Fibroblast of skin of abdomen (primary cell): ENCODE measurements around the gene CACNA1C.

Experiments
- DNase-seq: peaks from one replicate; pipeline ENCODE4 v3.0.0-alpha.2; 2013

CACNA1C gene

DNA sequence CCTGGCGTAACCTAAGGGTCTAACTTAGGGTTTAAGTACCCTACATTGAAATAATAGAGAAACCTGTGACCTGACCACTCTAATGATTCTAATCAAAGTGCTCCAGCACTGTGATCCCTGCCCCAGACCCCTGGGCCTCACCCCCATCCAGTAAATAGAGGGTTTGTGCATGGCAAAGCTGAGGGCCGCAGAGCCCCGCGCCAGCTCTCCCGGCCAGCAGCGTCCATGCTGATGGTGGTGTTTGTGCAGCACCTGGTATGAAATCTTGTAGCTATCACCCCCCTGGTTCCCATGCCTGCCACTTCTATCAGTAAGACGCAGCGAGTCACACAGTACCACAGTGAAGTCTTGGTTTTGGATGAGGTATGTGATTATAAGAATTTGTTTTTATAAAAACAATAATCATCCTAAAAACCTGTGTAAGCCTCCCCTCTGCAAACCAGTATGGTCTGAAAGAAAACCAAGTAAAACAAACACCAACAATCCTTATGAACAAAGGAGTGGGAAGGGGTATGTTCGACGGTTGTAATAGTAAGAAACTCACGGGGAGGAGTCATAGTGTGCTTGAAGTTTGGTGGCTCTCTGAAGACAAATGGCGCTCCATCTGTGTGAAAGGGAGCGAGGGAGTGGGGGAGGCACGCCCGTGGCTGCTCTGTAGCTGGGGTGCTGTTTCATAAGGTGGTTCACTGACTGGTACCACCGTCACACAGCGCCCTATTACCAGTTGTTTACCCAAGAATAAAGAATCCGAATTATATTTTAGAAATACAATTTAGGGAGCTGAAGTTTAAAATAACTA is 156.2 kb downstream of the CACNA1C start:
- DNase-seq = no peak

DNA sequence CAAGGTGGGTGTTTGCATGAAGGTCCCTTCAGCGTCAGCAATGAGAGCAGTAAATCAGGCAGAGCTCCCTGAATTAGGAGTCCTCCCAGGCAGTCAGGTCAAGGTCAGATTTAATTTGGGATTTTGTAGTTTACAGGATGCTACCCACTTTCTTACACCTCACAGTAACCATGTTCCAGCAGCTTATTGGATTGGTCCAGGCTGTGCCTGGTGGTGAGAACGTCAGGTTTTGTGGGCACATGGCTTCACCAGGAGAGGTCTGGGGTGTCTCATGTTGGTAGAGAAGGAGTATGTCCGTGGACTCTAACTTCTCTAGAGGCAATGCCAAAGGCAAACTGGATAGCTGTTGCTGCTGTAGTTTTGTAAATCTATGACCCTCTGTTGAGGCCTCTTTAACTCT is 158.3 kb downstream of the CACNA1C start:
- DNase-seq = no peak

DNA sequence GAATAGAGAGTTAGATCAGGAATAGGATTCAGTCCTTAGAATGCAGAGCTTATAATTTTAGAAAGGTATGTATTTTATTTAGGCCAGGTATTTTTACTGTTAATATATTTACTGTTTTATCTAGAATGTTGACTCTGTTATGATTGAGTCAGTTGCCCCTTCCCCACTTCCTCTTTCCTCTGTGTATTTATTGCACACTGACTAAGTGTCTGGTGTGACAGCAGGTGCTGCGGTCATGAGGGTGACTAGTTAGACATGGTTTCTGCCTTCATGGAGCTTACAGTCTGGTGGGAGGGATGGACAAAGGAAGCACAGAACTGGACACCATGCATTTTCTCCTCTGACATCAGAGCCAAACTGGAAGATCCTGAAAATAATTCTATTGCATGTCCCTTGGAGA is 159.8 kb downstream of the CACNA1C start:
- DNase-seq = no peak

DNA sequence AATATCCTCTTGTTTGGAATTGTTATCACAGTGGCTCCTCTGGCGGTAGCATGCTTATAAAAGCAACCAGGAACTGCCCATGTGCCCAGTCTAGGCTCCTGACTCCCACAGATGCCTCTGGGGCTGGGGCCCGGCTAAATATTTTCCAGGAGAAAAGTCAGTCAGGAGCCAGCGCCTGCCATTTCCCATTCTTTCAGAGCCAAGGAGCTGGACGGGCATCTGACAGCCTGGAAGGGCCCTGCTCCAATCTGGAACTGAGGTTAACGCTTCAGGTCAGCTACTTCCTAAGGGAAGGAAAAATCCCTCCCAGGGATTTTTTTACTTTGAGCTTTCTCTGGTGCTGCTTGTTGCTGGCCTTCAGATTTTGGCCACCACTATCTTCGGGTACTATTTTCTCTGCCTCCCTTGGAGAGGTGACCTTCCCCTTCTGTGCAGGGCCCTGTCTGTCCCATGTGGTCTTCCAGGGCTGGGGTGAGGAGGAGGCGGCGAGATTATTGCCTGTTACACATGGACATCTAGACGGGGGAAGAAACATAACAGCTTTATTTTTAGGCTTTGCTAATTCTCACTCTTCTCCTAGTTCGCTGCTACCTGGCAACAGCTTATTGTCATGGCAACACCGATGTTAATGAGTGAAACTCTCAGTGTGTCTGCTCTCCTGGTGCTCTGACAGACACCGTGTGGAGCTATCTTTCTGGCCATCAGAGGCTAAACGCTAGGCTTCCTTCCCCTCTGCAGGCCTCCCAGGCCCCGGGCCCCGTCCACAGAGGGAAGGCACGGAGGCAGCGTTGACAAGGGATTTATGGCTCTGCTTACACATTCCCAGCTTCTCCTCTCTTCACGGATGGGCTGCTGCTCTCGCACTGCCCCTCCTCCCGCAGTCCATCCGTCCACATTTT is 160.4 kb downstream of the CACNA1C start:
- peak; percentile 72 for DNase-seq

DNA sequence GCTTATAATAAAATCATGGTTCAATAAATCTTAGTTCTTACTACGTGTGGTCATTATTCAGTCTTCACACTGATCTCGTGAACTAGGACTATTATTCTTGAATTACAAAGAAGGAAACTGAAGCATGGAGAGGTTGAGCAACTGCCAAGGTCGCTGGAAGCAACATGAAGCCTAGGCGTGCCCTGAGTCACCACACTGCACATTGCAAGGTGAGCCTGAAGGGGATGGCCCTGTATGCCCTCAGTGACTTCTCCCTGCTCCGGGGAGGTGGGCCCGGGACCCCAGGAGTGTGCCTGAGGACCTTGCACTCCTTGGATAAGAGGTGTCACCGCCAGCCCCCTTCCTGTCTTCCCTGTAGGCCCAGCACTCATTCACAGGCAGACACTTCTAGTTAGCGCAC is 161.6 kb downstream of the CACNA1C start:
- no peak for DNase-seq

DNA sequence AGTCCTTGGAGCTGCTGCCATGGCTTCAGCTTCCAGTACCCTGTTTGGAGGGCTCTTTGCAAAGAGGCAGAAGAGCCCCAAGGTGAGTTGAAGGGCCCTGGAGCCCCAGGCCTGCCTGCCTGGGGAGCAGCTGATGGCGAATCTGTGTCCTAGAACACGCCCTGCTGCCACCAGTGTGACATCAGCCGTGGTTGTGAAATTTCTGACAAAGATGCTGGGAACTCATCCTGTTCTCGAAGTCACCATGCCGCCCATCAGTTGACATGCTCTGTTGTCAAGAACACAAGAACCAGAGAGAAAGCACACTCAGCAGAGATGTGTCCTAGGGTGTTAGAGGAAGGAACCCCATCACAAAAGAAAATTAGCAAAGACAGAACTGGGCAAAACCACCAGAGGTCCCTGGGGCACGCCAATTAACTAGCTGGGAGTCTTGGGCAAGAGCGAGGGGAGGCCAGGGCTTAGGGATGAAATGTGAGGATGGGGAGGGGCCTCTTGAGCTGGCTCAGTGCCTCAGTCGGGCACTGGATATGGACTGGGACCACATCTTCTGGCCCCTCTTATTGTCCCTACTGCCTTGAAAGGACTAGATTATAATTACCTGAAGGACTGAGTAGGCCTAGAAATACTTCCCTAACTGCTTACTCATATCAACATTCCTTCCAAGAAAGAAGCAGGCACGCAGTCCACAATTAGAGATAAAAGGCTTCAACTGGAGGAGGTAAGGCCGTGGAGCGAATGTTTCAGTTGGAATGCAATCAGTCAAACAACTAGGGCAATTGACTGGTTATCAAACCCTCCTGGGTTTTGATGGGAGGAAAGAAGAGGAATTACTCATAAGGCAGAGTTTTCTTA is 163.1 kb downstream of the CACNA1C start:
- DNase-seq = peak; percentile 67

DNA sequence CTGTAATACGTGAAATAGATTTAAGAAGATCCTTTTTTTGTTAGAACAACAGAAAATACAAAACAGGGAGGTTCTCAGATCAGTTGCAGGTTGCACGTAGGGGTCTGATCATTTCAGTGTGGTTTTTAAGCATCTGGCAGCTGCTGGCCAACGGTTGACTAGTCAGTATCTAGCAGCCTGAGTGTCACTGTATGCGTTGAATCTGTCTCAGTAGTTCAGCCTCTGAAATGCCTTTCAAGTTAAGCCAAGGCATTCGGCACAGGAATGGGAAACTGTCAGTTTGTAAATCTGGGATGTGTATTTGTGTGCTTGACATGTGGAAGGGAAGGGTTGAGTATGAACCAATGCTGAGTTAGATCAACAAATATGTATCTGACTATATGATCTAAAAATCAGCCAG is 165.9 kb downstream of the CACNA1C start:
- no peak for DNase-seq

DNA sequence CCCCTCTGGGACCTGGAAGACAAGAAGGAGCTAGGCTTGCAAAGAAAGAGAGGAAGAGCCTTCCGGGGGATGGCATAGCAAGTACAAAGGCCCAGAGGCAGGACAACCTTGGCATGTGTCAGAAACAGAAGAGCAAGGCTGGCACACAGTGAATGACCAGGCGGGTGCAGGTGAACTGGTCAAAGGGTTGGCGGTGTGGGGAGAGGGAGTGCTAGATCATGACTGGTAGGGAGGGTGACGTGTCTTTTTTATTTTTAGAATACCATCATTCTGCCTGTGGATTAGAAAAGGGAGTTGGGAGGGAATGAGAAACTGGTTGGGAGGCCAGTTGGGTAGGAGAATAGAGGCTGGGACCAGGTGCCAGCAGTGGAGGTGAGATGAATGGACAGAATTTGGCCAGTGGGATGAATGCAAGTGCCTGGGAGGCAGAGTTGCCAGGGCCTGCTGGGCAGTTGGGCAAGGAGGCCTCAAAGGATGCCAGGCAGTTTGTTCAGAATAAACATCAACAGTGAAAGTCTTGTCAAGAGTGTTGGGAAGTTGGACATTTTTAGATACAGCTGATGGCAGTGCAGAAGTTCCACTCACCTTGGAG is 168.3 kb downstream of the CACNA1C start:
- no peak for DNase-seq

DNA sequence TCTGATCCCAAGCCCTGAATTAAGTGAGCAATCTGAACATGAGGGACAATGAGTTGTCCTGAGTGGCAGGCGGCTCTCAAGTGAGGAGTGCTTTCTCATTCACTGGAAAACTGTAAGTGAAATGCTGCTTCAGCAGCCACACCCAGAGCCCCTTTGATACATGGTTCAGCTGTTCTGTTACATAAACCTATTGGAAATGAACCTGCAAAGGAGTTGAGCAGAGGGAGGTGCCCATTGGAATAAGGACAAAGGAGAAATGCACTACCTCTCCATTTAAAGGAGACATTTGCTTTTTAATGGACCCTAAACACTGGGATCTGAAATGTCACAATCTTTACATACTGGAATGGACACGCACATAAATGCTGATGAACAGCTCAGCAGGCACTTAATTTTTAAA is 169.9 kb downstream of the CACNA1C start:
- DNase-seq = no peak

DNA sequence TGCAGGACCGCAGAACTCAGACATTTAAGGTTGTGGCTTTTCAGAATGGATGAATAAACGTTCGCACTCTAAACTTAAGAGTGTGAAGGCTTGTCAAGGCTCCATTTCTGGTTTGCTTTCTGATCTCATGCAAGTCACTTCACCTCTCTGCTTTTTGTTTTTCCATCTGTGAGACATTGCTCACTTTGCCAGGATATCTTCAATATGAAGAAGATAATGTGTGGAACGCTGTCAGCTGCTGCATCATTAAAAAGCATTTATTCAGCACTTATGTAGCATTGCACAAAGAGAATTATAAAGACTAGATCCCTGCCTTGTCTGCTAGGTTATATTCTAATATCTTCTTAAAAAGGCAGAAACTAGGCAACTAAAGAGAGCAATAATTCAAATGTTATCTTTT is 172.2 kb downstream of the CACNA1C start:
- no peak for DNase-seq

DNA sequence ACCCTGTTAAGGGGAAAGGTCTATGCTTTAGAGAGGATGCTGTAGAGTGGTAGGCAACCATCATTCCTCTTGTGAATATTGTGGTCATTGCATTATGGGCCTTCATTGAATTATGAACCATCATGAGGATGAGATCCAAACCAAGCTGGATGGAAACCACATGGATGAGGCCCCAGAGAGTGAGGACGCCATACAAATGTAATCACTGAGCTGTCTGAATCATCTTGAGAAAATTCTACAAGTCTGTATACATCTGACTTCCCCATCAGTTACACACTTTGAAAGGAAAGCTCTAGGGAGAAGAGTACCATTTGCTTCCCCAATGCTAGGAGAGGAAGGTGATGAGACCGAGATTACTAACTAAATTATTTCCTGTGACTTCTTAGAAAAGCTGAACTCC is 172.9 kb downstream of the CACNA1C start:
- peak; percentile 80 for DNase-seq

DNA sequence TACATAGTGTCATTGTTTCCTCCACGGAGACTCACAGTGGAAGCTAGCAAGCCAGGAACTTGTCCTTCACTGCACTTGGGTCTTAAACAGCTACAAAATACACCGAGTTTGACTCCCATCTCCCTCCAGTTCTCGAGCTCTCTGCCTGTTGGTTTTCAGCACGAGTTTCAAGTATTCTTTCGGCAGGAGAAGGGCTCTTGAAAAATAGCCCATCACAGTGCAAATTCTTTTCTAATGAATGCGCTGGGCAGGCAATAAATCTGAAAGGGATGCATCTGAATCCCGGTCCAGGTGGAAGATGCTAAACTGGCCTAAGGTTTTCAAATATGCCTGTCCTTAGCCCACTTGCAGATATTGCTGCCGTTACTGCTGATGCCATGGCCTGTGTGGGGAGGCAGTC is 173.9 kb downstream of the CACNA1C start:
- DNase-seq = peak; percentile 36

DNA sequence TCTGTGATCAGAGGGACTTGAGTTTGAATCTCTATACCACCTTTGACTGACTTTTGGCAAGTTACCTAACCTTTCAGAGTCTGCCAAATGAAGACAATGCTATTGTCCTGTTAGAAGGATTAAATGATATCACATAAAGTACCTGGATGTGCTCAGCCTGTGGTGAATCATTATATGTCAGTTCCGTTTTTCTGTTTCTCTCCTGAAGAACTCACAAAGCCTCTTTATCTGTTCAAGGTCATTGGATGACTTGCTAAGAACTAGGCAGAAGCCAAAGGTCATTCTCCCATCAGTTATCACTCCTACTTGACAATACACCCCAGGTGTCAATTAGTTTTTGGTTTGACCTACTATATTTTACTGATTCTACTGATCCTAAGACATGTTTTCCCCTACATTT is 174.6 kb downstream of the CACNA1C start:
- no peak for DNase-seq

DNA sequence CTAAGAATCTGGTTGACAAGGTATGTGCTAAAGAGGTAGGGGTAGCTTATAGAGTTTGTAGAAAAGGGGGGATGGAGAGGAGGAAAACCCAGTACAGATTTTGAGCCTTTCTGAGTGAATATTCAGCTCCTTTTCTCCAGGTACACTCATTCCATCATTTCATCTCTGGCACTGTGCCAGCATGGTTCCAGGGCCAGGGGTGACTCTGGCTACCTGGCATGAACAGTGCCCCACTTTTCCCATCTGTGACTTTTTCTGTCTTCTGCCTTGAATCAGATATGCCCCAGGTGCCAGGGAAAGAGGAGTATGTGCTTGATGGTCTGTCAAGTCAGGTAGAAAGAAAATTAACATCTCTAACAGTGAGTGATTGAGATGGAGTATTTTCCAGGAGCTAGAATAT is 175.7 kb downstream of the CACNA1C start:
- DNase-seq = no peak

DNA sequence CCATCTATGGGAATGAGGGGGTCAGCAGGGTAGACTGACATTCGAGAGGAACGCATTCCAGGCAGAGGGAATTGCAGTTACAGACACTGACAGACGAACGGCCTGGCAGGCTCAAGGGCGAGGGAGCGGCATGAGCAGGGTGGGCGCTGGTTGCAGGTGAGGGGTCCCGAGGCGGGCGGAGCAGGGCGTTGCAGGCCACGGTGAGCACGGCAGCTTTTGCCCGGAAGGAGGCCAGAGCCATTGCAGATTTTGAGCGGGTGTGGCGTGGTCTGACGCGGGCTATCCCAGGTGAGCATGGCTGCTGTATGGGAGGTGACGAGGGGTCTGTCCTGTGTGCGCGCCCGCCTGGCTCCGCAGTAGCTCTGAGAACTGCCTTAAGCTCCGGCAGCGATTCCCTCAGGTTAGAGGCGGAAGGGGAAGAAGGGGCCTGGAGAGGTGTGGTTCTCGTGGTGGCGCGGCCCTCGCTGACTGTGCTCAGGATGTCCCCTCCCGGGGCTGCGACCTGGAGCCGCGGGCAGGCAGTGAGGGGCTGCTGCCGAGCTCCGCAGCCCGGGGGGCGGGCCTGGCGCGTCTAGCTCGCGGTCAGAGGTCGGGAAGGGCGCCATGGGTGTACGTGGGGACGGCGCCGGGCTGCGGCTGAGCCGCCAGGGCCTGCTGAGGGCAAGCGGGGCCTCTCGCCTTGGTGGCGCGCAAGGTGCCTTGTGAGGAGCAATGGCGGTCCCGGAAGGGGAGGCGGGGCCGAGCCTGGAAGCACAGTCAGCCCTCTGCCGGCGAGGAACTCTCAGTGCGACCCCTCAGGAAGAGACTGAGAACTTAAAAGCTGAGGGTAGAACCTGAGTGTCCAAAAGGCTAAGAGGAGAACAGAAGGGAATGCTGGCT is 177.1 kb downstream of the CACNA1C start:
- DNase-seq = peak; percentile 20

DNA sequence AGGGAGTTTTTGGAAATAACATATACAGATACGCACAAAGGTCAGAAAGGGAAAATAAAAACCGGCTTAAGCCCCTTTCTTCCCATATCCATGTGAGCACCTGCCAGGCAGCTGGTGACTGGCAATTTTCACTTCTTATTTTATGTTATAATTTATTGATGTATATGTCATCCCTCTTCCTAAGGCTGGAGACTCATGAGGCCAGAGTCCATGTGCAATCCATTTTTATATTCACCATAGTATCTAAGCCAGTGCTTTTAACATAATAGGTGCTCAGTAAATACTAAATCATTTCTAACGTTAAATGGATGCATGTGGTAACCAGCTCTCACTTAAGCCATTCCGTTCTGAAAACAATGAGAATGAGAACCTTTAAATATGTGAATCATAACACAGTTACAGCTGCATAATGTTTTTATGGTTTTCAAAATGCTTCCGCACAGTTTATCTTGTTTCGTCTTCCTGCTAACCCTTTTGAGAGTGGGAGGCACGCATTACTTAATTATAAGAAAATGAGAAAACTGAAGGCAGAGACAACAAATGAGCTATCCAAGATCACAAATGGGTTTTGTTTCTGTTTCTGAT is 178.3 kb downstream of the CACNA1C start:
- peak; percentile 38 for DNase-seq

DNA sequence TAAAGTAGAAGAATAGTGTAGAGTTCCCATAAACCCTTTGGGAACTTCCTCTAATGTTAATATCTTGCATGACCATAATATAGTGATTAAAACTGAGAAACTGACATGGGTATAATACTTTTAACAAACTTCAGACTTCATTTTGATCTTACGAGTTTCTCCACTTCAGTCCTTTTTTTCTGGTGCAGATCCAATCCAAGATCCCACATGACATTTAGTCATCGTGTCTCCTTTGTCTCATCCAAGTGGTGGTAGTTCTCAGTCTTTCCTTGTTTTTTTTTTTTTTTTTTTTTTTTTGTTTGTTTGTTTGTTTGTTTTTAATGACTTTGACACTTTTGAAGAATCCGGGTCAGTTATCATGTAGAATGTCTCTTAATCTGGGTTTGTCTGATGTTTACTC is 179.2 kb downstream of the CACNA1C start:
- no peak for DNase-seq

DNA sequence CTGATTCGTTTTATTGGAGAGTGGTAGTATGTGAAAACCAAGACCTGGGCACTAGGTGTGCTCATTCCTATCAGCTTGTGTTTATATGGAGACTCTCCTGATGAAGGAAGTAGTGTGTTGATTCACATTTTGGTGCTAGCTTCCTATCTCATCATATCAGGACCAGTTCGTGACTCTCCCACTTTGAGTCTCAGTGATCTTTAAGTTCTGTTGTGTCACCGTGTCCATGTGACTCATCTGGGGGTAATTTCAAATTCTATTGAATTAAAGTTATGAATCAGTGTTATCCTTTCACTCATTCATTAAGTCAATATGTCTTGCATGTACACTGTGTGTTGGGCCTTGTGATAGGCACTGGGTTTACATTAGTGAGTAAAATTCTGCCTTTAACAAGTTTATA is 180.2 kb downstream of the CACNA1C start:
- DNase-seq = peak; percentile 54

DNA sequence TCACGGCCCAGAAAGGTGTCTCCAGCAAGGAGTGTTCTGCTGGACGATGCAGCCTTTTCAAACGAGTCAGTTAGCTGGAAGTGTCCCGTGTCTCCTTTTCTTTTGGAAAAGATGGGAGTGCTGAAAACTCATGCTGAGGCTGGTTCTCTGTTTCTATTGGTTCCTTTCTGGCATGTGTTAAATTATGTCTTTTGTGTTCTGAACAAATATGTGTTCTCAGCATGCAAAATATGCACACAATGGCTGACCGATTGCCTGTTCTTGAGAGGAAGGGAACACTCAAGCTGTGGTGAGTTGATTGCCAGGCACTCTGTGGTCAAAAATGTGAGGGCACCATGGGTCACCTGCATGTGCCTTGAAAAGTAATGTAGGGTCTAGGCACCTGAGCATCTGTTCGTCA is 181.3 kb downstream of the CACNA1C start:
- DNase-seq = no peak

DNA sequence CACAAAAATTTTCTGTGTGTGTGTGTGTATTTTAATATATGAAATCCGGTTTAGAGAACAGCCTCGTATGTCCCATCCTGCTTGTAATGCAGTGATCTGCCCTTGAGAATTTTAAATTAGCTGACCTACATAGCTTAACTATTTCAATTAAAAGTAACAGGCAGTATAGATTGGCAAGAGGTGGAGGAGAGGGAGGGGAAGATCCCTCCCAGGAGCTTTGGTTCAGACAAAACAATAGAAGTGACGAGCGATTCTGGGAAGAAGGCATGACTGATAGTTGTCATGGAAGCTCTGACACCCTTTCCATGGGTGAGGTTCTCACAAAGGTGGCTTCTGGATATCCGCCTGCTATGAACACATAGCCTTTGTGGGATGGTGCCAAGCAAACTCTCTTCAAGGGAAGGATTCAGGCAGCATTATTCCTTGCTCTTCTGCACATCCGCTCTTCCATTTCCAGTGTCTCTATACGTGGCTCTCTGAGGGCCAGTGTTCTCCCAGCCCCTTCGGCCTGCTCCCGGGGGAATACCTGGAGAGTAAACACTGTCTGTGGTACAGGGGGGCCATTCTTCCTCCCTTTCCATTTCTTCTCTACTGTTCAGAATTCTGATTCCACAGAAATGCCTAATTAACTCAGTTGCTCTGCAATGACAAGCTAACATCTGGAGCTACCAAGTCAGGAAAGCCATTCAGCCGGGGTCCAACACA is 182.0 kb downstream of the CACNA1C start:
- no peak for DNase-seq
